ENCODE measurements around the gene SRSF11.
"Not testable (repeated sequence)": the region's sequence is repeated elsewhere in the genome, so short reads cannot be mapped to it uniquely, and the experiment has no call there.

SRSF11 gene

GRCh38 chr1:70204139-70204538 lies 17.0 kb upstream of the SRSF11 start (continued):
- TF ChIP-seq, protein P1, sequence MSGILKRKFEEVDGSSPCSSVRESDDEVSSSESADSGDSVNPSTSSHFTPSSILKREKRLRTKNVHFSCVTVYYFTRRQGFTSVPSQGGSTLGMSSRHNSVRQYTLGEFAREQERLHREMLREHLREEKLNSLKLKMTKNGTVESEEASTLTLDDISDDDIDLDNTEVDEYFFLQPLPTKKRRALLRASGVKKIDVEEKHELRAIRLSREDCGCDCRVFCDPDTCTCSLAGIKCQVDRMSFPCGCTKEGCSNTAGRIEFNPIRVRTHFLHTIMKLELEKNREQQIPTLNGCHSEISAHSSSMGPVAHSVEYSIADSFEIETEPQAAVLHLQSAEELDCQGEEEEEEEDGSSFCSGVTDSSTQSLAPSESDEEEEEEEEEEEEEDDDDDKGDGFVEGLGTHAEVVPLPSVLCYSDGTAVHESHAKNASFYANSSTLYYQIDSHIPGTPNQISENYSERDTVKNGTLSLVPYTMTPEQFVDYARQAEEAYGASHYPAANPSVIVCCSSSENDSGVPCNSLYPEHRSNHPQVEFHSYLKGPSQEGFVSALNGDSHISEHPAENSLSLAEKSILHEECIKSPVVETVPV (CRISPR knock-in tag; IDR thresholded peaks at IDR 0.05): no peak
- no peak for TF ChIP-seq ZNF565 (CRISPR knock-in tag; conservative IDR thresholded peaks at IDR 0.05; ENCODE audit: low read depth)

DNA sequence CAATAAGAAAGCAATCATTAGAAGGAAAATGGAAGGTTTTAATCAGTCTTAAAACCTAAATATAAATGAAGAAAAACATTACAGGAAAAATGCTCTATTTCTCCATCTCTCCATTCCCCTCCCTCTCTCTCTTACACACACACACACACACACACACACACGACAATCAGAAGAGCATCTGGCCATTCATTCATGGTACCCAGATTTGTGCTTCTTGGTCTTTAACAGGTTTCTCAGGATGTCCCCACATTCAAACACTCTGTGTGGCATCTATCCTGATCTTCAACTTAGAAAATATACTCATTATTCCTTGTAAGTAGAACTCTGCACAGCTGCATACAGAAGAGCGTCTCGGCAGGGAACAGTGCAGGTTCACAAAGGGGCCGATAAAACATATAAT lies 16.6 kb upstream of the SRSF11 start:
- peak; percentile 46 for ATAC-seq

GRCh38 chr1:70205071-70205433 lies 16.1 kb upstream of the SRSF11 start:
- TF ChIP-seq ZNF8 (CRISPR knock-in tag; IDR thresholded peaks at IDR 0.05) (no peak), ZFP3 (CRISPR knock-in tag; IDR thresholded peaks at IDR 0.05) (no peak), TCF4 (CRISPR knock-in tag; IDR thresholded peaks at IDR 0.05; ENCODE audit: borderline replicate concordance) (no peak), RARB (CRISPR knock-in tag; IDR thresholded peaks at IDR 0.05) (no peak), GLIS3 (CRISPR knock-in tag; IDR thresholded peaks at IDR 0.05) (no peak), ZNF70 (CRISPR knock-in tag; IDR thresholded peaks at IDR 0.05) (no peak), SNAI2 (CRISPR knock-in tag; IDR thresholded peaks at IDR 0.05) (no peak), CSDC2 (CRISPR knock-in tag; IDR thresholded peaks at IDR 0.05) (no peak), TOX (CRISPR knock-in tag; IDR thresholded peaks at IDR 0.05; ENCODE audit: borderline replicate concordance) (no peak), BACH2 (CRISPR knock-in tag; IDR thresholded peaks at IDR 0.05; ENCODE audit: borderline replicate concordance) (no peak), ESRRG (CRISPR knock-in tag; IDR thresholded peaks at IDR 0.05) (no peak), ZNF565 (CRISPR knock-in tag; conservative IDR thresholded peaks at IDR 0.05; ENCODE audit: low read depth) (no peak), OSR1 (CRISPR knock-in tag; IDR thresholded peaks at IDR 0.05) (no peak), ZC3H10 (CRISPR knock-in tag; IDR thresholded peaks at IDR 0.05) (no peak), PPARA (CRISPR knock-in tag; IDR thresholded peaks at IDR 0.05; ENCODE audit: borderline replicate concordance) (no peak)
- TF ChIP-seq, protein P2, sequence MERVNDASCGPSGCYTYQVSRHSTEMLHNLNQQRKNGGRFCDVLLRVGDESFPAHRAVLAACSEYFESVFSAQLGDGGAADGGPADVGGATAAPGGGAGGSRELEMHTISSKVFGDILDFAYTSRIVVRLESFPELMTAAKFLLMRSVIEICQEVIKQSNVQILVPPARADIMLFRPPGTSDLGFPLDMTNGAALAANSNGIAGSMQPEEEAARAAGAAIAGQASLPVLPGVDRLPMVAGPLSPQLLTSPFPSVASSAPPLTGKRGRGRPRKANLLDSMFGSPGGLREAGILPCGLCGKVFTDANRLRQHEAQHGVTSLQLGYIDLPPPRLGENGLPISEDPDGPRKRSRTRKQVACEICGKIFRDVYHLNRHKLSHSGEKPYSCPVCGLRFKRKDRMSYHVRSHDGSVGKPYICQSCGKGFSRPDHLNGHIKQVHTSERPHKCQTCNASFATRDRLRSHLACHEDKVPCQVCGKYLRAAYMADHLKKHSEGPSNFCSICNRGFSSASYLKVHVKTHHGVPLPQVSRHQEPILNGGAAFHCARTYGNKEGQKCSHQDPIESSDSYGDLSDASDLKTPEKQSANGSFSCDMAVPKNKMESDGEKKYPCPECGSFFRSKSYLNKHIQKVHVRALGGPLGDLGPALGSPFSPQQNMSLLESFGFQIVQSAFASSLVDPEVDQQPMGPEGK (CRISPR knock-in tag; IDR thresholded peaks at IDR 0.05; ENCODE audit: borderline replicate concordance): no peak
- TF ChIP-seq, protein P1 (CRISPR knock-in tag; IDR thresholded peaks at IDR 0.05): no peak
- ATAC-seq: peak; percentile 67

More for the DNA sequence above, 16.6 kb upstream of the SRSF11 start:
- no peak for TF ChIP-seq SNAI2 (CRISPR knock-in tag; IDR thresholded peaks at IDR 0.05)
- TF ChIP-seq ZNF70 (CRISPR knock-in tag; IDR thresholded peaks at IDR 0.05): no peak
- TF ChIP-seq, protein P2 (CRISPR knock-in tag; IDR thresholded peaks at IDR 0.05; ENCODE audit: borderline replicate concordance): no peak
- no peak for TF ChIP-seq ESRRG (CRISPR knock-in tag; IDR thresholded peaks at IDR 0.05)
- TF ChIP-seq OSR1 (CRISPR knock-in tag; IDR thresholded peaks at IDR 0.05): no peak
- no peak for TF ChIP-seq ZNF565 (CRISPR knock-in tag; conservative IDR thresholded peaks at IDR 0.05; ENCODE audit: low read depth)
- no peak for TF ChIP-seq TCF4 (CRISPR knock-in tag; IDR thresholded peaks at IDR 0.05; ENCODE audit: borderline replicate concordance)
- TF ChIP-seq ZFP3 (CRISPR knock-in tag; IDR thresholded peaks at IDR 0.05): no peak
- no peak for TF ChIP-seq GLIS3 (CRISPR knock-in tag; IDR thresholded peaks at IDR 0.05)
- TF ChIP-seq ARNTL (CRISPR knock-in tag; IDR thresholded peaks at IDR 0.05; ENCODE audit: borderline replicate concordance, low read depth): no peak
- TF ChIP-seq BACH2 (CRISPR knock-in tag; IDR thresholded peaks at IDR 0.05; ENCODE audit: borderline replicate concordance): no peak
- no peak for TF ChIP-seq ZNF8 (CRISPR knock-in tag; IDR thresholded peaks at IDR 0.05)
- TF ChIP-seq PPARA (CRISPR knock-in tag; IDR thresholded peaks at IDR 0.05; ENCODE audit: borderline replicate concordance): no peak

DNA sequence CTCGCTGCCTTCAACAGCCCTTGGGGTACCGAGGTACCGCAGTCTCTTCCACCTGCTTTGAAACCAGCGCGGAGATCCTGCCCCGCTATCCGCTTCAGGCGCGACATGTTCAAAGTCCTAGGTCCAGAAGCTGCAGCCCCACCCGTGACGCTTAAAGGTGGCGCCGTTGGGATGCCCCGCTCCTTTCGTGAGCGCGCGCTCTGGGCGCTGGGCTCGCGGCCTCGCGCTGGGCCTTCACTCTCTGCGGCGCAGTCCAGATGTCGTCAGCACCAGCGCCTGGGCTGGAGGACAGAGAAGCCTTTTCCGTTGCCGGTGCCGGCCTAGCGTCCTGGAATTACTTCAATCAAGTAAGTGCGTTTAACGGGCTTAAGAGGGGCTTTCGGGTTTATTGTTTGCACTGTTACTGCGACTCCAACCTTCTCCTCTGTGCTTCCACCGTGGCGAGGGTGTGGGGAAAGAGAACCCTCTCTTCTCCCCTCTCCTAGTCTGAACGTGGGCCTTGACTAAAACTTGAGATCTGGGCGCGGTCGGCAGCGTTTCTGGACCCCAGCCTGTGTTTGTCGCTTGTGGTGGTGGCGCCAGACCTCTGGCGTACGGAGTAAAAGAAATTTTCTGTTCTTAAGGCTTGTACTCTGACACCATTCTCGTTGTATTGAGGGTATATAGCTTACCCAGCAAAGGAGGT lies 15.6 kb upstream of the SRSF11 start, which contains the start of gene LRRC40:
TSS of gene LRRC40 (minus strand) at position 146 of the 685 bp plus-strand sequence. CDS start at position 107, 39 bp downstream.
- TF ChIP-seq, protein P3, sequence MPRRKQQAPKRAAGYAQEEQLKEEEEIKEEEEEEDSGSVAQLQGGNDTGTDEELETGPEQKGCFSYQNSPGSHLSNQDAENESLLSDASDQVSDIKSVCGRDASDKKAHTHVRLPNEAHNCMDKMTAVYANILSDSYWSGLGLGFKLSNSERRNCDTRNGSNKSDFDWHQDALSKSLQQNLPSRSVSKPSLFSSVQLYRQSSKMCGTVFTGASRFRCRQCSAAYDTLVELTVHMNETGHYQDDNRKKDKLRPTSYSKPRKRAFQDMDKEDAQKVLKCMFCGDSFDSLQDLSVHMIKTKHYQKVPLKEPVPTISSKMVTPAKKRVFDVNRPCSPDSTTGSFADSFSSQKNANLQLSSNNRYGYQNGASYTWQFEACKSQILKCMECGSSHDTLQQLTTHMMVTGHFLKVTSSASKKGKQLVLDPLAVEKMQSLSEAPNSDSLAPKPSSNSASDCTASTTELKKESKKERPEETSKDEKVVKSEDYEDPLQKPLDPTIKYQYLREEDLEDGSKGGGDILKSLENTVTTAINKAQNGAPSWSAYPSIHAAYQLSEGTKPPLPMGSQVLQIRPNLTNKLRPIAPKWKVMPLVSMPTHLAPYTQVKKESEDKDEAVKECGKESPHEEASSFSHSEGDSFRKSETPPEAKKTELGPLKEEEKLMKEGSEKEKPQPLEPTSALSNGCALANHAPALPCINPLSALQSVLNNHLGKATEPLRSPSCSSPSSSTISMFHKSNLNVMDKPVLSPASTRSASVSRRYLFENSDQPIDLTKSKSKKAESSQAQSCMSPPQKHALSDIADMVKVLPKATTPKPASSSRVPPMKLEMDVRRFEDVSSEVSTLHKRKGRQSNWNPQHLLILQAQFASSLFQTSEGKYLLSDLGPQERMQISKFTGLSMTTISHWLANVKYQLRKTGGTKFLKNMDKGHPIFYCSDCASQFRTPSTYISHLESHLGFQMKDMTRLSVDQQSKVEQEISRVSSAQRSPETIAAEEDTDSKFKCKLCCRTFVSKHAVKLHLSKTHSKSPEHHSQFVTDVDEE (CRISPR knock-in tag; IDR thresholded peaks at IDR 0.05): peak; percentile 83; the same call in 1 of the 2 replicates
- TF ChIP-seq RARB (CRISPR knock-in tag; IDR thresholded peaks at IDR 0.05): no peak
- no peak for TF ChIP-seq GLIS3 (CRISPR knock-in tag; IDR thresholded peaks at IDR 0.05)
- no peak for TF ChIP-seq ZC3H10 (CRISPR knock-in tag; IDR thresholded peaks at IDR 0.05)
- TF ChIP-seq, protein P1 (CRISPR knock-in tag; IDR thresholded peaks at IDR 0.05): no peak
- no peak for TF ChIP-seq ARNTL (CRISPR knock-in tag; IDR thresholded peaks at IDR 0.05; ENCODE audit: borderline replicate concordance, low read depth)
- TF ChIP-seq ZFP3 (CRISPR knock-in tag; IDR thresholded peaks at IDR 0.05): peak; percentile 71; the same call in 1 of the 2 replicates
- TF ChIP-seq ZNF70 (CRISPR knock-in tag; IDR thresholded peaks at IDR 0.05): 0 out of 2 replicates have a peak, but pooled peaks have one; percentile 11
- no peak for TF ChIP-seq BACH2 (CRISPR knock-in tag; IDR thresholded peaks at IDR 0.05; ENCODE audit: borderline replicate concordance)
- no peak for TF ChIP-seq ZFP30 (CRISPR knock-in tag; IDR thresholded peaks at IDR 0.05)
- peak; percentile 89 for ATAC-seq

GRCh38 chr1:70206833-70207232 lies 14.3 kb upstream of the SRSF11 start:
- ATAC-seq: not testable (repeated sequence)
